HepG2 (cell line): ENCODE measurements around the gene TANC1. TPM values are rescaled to one million over a fixed set of nuclear protein-coding genes. Genes with fewer than 3 reads are reported as not detected.
A peak's percentile ranks its signal among the peaks of the same experiment; 100 is the strongest.

Experiments
- ATAC-seq: fragments of 200-7000 bp; cut with Tn5 transposase; 3 replicates; pipeline ENCODE4 v1.9.1; 2020; ENCODE audit warnings: mild to moderate bottlenecking, moderate library complexity
- BruUV-seq: library from RNA; stranded (reverse); fragments of 400-500 nt; replicated peaks from 2 replicates; lab custom pipeline; 2021; lab: Mats Ljungman, UMichigan
- CTCF ChIA-PET: fragments of 300-600 bp; formaldehyde crosslinking; extraction: SDS; loops from one replicate; lab custom pipeline; 2021; ENCODE audit warnings: low total read pairs, inconsistent platforms, low intra/inter-chr PET ratio; lab: Yijun Ruan, JAX
- POLR2A ChIA-PET: fragments of 350-600 bp; sonication (Branson Sonifier 250); formaldehyde crosslinking; loops from one replicate; lab custom pipeline; 2020; ENCODE audit warnings: antibody characterized with exemption, inconsistent platforms; lab: Yijun Ruan, JAX
- DNase-seq: peaks from one replicate; pipeline ENCODE4 v3.0.0-alpha.2; 2015; ENCODE audit warnings: low spot score
- FAIRE-seq: peaks from 3 replicates; lab custom pipeline; 2011; peaks lifted over from hg19 to GRCh38; lab: Jason Lieb, UNC
- H2AFZ ChIP-seq: one replicate; pipeline ENCODE4 v1.6.1; 2011; ENCODE audit warnings: low read length, inconsistent platforms
- H3K27ac ChIP-seq: fragments of 300-600 bp; 3 replicates; pipeline ENCODE4 v1.8.0; 2011; ENCODE audit warnings: mixed run types, mild to moderate bottlenecking, mixed read lengths, low read length, inconsistent platforms; ENCODE audit not compliant: insufficient read depth; ENCODE audit errors: extremely low read length
- H3K27me3 ChIP-seq, 2 experiments: fragments of 200-600 bp in 1 of 2; 2 replicates in 1 of 2; 3 replicates in 1 of 2; pipeline versions ENCODE4 v1.6.0 to v1.8.0; 2011; ENCODE audit warnings: low read length in 2 of 2, mild to moderate bottlenecking in 2 of 2, moderate library complexity in 2 of 2, inconsistent platforms in 1 of 2; ENCODE audit not compliant: insufficient read depth in 2 of 2, control insufficient read depth in 1 of 2
- H3K36me3 ChIP-seq, 2 experiments: fragments of 200-600 bp in 1 of 2; replicated peaks in 1 of 2; 2 replicates in 1 of 2; 3 replicates in 1 of 2; pipeline versions ENCODE4 v1.5.1 to v1.8.0; 2011; ENCODE audit warnings: low read length in 2 of 2, inconsistent platforms in 1 of 2; ENCODE audit not compliant: insufficient read depth in 2 of 2, control insufficient read depth in 1 of 2
- H3K4me1 ChIP-seq: 2 replicates; pipeline ENCODE4 v1.5.1; 2012; ENCODE audit warnings: low read length, inconsistent platforms; ENCODE audit not compliant: insufficient read depth
- H3K4me2 ChIP-seq: 2 replicates; pipeline ENCODE4 v1.6.0; 2011; ENCODE audit warnings: low read depth, low read length, inconsistent platforms
- H3K4me3 ChIP-seq, 3 experiments: fragments of 200-600 bp in 1 of 3; sonication (generic), shearing (Covaris generic) in 1 of 3; replicated peaks in 1 of 3; 2 replicates each; pipeline ENCODE4 v1.5.1; 2011 to 2016; ENCODE audit warnings: low read length in 3 of 3, inconsistent platforms in 2 of 3, low read depth in 2 of 3, mild to moderate bottlenecking in 2 of 3, control low read depth in 1 of 3, mixed read lengths in 1 of 3; ENCODE audit not compliant: insufficient read depth in 1 of 3
- H3K79me2 ChIP-seq: one replicate; pipeline ENCODE4 v1.6.1; 2011; ENCODE audit warnings: low read length, inconsistent platforms; ENCODE audit not compliant: insufficient read depth
- H3K9ac ChIP-seq: 2 replicates; pipeline ENCODE4 v1.6.0; 2011; ENCODE audit warnings: mild to moderate bottlenecking, low read depth, low read length, inconsistent platforms; ENCODE audit not compliant: insufficient read depth
- H3K9me3 ChIP-seq: 2 replicates; pipeline ENCODE4 v1.5.1; 2012; ENCODE audit warnings: mild to moderate bottlenecking, low read length
- H4K20me1 ChIP-seq: 2 replicates; pipeline ENCODE4 v1.6.0; 2011; ENCODE audit warnings: inconsistent platforms, mild to moderate bottlenecking, low read length, moderate library complexity; ENCODE audit not compliant: insufficient read depth
- BATF2 ChIP-seq: sonication (generic); formaldehyde crosslinking; IDR thresholded peaks from 2 replicates; pipeline ENCODE4 v1.8.0; 2022; ENCODE audit warnings: mild to moderate bottlenecking, missing genetic modification reagents, moderate library complexity
- CEBPG ChIP-seq: IDR thresholded peaks from 2 replicates; pipeline ENCODE4 v1.6.1; 2016
- ETV5 ChIP-seq: IDR thresholded peaks from 2 replicates; pipeline ENCODE4 v1.6.1; 2018; ENCODE audit warnings: missing biosample characterization, missing genetic modification reagents, inconsistent platforms, borderline replicate concordance
- MLXIP ChIP-seq: sonication (generic); formaldehyde crosslinking; IDR thresholded peaks from 2 replicates; pipeline ENCODE4 v1.9.0; 2021; ENCODE audit warnings: missing genetic modification reagents, borderline replicate concordance
- NCOA2 ChIP-seq: sonication (generic); formaldehyde crosslinking; IDR thresholded peaks from 2 replicates; pipeline ENCODE4 v1.8.0; 2022; ENCODE audit warnings: inconsistent platforms
- PAXIP1 ChIP-seq: sonication (generic); formaldehyde crosslinking; conservative IDR thresholded peaks from 2 replicates; pipeline ENCODE4 v1.4.0; 2020; ENCODE audit warnings: mild to moderate bottlenecking, missing genetic modification reagents, moderate library complexity
- RARA ChIP-seq: IDR thresholded peaks from 2 replicates; pipeline ENCODE4 v1.6.1; 2016; ENCODE audit warnings: missing genetic modification reagents, missing compliant biosample characterization
- RXRB ChIP-seq: IDR thresholded peaks from 2 replicates; pipeline ENCODE4 v1.6.1; 2016; ENCODE audit warnings: borderline replicate concordance, missing genetic modification reagents, missing compliant biosample characterization
- TFDP1 ChIP-seq: IDR thresholded peaks from 2 replicates; pipeline ENCODE4 v1.6.1; 2016; ENCODE audit warnings: missing compliant biosample characterization, missing genetic modification reagents, borderline replicate concordance
- THAP7 ChIP-seq: sonication (generic); formaldehyde crosslinking; IDR thresholded peaks from 2 replicates; pipeline ENCODE4 v1.8.1; 2023; ENCODE audit warnings: mild to moderate bottlenecking, missing genetic modification reagents
- ZNF326 ChIP-seq: sonication (generic); formaldehyde crosslinking; IDR thresholded peaks from 2 replicates; pipeline ENCODE4 v1.4.0; 2020; ENCODE audit warnings: missing genetic modification reagents, borderline replicate concordance
- ZNF652 ChIP-seq: IDR thresholded peaks from 2 replicates; pipeline ENCODE4 v1.6.1; 2016; ENCODE audit warnings: low read depth, borderline replicate concordance
- ZNF672 ChIP-seq: sonication (generic); formaldehyde crosslinking; IDR thresholded peaks from 2 replicates; pipeline ENCODE4 v1.8.1; 2022; ENCODE audit warnings: missing genetic modification reagents
- ZSCAN30 ChIP-seq: sonication (generic); formaldehyde crosslinking; IDR thresholded peaks from 2 replicates; pipeline ENCODE4 v1.5.0; 2020; ENCODE audit warnings: mild to moderate bottlenecking, missing genetic modification reagents
- WGBS: methylation state at CpG from one replicate; pipeline ENCODE4 v1.1.6; 2017; ENCODE audit warnings: low lambda C conversion rate; 5-methylcytosine and 5-hydroxymethylcytosine counted together
- in situ Hi-C: cut with HindIII; loops from 2 replicates; pipeline ENCODE4 v1.10.0; 2017; ENCODE audit warnings: low pct_unique_long_range_greater_than_20kb; ENCODE audit not compliant: extremely low pct_ligation_motif_present
- intact Hi-C: fragments of 100-400 bp; cut with micrococcal nuclease; formaldehyde crosslinking; loops from one replicate; pipeline ENCODE4 v1.10.0; 2022; ENCODE audit not compliant: unreplicated experiment
- polyA plus RNA-seq, 8 experiments: library from polyadenylated mRNA; depleted of rRNA in 3 of 8; stranded (reverse) in 7 of 8; unstranded in 1 of 8; fragments of >200 nt; fragmentation: Illumina TruSeq in 4 of 8; extraction: Trizol in 4 of 8; gene quantifications; 2 replicates each; pipeline versions ENCODE4 v1.2.1 to v1.2.3, GENCODE V29; 2011 to 2016; ENCODE audit warnings: low read depth in 4 of 8, missing spikeins in 1 of 8, mixed read lengths in 1 of 8; ENCODE audit not compliant: insufficient read depth in 1 of 8
- total RNA-seq, 5 experiments: library from RNA; depleted of rRNA; stranded (reverse); fragments of >200 nt; fragmentation: Illumina TruSeq; extraction: Trizol; gene quantifications; 2 replicates each; pipeline ENCODE4 v1.2.3, GENCODE V29; 2016; ENCODE audit warnings: low read depth in 1 of 5

The TANC1 gene
- total and polyA plus RNA-seq, 2 of the 13 experiments (the other 11 are each of a cell fraction or from before 2014, with no cell fraction given), result 2.3 to 5.6 TPM

GRCh38 chr2:159098921-159099411, 130.5 kb downstream of the TANC1 start:
- ChIA-PET POLR2A (no interaction called here), CTCF (no interaction called here)
- Histone ChIP-seq H3K4me3 (no peak overlapping the region), H3K79me2 (no peaks in the 10 kb centered on the region), H3K4me1 (peaks cover 26% of the 10 kb centered on the region), H2AFZ (no peak overlapping the region), H3K36me3 (no peaks in the 10 kb centered on the region), H3K27me3 (no peaks in the 10 kb centered on the region), H3K9me3 (peaks cover 14% of the 10 kb centered on the region), H4K20me1 (no peaks in the 10 kb centered on the region), H3K9ac (no peak overlapping the region), H3K4me2 (0 out of 2 replicates have a peak overlapping the region, but pooled peaks have one; percentile 9), H3K27ac (no peak overlapping the region)
- BruUV-seq, result no TSS peak
- WGBS, result 60% methylated on average over 3 of the region's 3 CpGs
- DNase-seq (peak; percentile 18), FAIRE-seq (peak; percentile 23), ATAC-seq (peak; percentile 49; the same call in 2 of the 3 replicates)
- in situ Hi-C loops (no loop called here), intact Hi-C loops (loop anchor here (5.0 kb wide), 1 partner anchor 837 kb away; no protein-coding TSS in a partner anchor)
- TF ChIP-seq ZNF652 (no peak), RARA (CRISPR knock-in tag) (no peak), ZNF672 (CRISPR knock-in tag) (no peak), NCOA2 (peak; percentile 28; the same call in 1 of the 2 replicates), CEBPG (CRISPR knock-in tag) (peak; percentile 11; the same call in 1 of the 2 replicates), RXRB (CRISPR knock-in tag) (0 out of 2 replicates have a peak, but pooled peaks have one; percentile 14), TFDP1 (CRISPR knock-in tag) (no peak), ZNF326 (CRISPR knock-in tag) (no peak), BATF2 (CRISPR knock-in tag) (no peak), ETV5 (CRISPR knock-in tag) (peak; percentile 61; the same call in 1 of the 2 replicates), ZSCAN30 (CRISPR knock-in tag) (no peak), MLXIP (CRISPR knock-in tag) (no peak), THAP7 (CRISPR knock-in tag) (no peak), PAXIP1 (CRISPR knock-in tag) (peak; percentile 43; the same call in 1 of the 2 replicates)
